Measurements from ENCODE around the gene HSPG2.

The HSPG2 gene

DNA sequence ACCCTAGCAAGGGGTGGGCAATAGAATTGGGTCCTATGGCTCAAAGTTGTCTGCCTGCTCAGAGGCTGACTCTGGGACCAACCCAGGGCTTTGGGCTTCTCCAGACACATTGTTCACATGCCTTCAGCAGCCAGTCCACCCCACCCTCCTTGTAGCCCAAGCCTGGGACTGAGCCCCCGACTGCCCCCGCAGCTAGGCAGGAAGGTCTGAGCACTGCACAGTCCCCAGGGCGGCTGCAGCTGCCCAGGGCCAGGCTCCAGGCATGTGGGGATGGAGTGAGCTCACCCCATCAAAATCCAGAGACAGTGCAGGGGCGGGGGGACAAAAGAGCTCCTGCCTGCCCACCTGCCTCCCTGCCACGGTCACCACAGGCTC, 35.6 kb downstream of the HSPG2 start:
- no peak for DNase-seq (ENCODE audit: low read depth in 1 of 2, low spot score in 1 of 2)

DNA sequence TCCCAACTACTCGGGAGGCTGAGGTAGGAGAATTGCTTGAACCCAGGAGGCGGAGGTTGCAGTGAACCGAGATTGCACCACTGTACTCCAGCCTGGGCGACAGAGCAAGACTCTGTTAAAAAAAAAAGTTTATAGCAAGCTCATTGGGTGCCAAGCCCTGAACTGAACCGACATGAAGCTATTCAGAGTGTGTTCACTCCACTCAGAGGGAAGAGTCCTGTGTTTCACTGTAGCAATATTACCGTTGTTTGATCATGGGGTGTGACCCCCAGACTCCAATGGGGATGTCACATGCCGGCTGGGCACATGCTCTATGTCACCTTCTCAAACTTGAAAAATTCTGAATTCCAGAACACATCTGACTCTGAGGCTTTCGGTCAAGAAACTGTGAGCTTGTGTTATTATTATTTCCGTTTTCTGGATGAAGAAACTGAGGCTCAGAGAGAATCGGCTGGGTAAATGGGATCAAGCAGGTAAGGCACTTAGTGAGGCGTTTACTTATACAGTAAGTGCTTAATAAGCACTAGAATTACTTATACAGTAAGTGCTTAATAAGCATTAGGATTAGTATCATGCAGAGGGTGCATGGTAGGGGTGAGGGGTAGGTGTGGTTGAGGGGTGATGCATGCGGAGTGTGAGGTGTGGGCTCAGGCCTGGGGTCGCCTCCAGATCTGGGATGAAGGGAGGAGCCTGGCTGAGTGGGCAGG, 36.2 kb downstream of the HSPG2 start:
- no peak for DNase-seq (ENCODE audit: low read depth in 1 of 2, low spot score in 1 of 2)

DNA sequence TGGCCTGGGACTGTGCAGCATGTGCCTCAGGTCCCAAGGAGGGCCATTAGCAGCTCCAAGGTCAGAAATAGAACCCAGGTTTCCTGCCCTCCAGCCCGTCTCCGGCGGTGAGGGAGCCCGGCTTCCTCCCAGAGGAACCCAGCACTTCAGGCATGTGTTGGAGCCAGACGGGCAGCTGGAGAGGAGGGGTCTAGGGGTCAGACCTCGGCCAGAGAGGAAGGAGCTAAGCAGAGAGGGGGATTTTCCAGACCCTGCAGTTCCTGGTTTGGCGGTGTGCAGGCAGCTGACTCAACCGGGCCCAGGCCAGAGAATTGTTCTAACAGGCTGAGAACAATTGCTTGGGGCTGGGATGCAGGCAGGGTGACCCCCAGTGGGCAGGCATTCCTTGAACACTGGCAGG, 37.1 kb downstream of the HSPG2 start:
- DNase-seq (ENCODE audit: low read depth in 1 of 2, low spot score in 1 of 2), result no peak

DNA sequence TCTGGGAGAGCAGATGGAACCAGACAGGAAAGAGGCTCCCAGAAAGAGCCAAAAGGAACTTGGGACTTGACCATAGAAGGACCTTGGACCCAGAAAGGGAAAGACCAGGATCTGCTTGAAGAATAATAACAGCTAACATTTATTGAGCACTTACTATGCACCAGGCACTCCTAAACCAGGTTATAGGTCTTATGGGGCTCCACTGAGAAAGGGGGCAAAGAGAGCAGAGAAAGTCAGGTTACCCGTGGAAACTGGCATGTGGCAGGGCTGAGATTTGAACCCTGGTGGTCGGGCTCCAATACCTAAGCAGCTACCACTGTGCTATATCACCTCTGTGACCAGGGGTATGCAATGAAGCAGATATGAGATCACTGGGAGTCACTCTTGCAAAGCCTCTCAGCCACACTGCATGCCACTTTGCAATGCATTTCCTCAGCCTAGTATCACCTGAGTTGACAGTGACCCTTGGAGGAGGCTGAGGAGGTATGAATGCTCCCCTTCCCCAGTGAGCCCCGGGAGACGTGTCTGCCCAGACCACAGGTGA, 37.8 kb downstream of the HSPG2 start:
- DNase-seq (ENCODE audit: low read depth in 1 of 2, low spot score in 1 of 2), result no peak

DNA sequence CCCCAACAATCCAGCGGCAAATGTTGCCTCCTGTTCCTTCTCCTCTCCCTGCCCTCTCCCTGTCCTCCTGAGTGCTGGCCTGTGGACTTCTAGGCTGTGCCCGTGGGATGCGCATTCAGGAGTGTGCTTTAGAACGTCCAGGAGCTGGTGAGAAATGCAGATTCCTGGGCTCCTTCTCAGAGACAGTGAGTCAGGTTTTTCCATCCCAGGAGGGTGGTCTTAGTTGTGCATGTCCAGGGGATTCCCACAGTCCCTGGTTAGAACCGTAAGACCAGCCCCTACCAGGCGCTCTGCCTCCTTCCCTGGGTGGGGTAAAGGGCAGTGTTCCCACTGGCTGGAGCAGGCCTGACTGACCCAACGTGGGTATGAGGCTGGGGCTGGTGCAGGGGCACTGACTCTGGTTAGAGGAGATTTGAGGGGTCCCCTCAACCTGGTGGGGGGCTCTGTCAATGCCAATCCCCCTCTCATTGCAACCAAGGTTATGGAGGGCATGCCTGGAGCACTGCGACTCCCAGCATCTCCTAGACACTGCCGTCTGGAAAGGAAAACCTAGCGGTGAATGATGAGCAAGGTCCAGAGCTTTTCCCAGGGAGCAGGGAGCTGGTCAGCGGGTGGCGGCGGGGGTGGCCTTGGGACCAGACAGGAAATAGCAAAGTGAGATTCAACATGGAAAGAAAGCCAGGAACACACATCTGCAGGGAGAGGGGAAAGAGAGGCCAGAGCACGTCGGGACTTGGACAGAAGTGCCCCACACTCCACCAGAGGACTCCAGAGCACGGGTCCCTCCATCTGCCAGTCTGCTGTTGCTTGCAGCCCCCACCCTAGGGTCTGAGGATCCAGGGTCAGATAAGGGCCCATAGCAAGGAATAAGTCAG, 38.5 kb downstream of the HSPG2 start:
- DNase-seq (ENCODE audit: low read depth in 1 of 2, low spot score in 1 of 2), result no peak

DNA sequence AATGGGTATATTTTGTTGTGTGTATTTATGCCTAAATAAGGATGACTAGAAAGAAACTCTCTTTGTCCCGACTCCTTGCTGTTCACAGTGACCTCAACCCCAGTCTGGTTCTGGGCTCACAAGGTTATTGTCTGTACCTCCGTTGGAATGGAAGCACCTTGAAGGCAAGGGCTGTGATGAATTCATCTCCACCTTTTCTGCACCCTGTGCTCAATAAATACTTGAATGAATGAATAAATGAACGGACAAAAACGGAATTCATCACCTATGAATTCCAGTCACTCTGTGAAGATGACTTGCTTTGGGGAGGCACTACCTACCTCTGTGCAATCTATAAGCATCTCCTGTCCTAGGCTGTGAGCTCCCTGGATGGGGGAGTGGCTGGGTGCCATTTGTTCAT, 39.3 kb downstream of the HSPG2 start:
- no peak for DNase-seq (ENCODE audit: low read depth in 1 of 2, low spot score in 1 of 2)

DNA sequence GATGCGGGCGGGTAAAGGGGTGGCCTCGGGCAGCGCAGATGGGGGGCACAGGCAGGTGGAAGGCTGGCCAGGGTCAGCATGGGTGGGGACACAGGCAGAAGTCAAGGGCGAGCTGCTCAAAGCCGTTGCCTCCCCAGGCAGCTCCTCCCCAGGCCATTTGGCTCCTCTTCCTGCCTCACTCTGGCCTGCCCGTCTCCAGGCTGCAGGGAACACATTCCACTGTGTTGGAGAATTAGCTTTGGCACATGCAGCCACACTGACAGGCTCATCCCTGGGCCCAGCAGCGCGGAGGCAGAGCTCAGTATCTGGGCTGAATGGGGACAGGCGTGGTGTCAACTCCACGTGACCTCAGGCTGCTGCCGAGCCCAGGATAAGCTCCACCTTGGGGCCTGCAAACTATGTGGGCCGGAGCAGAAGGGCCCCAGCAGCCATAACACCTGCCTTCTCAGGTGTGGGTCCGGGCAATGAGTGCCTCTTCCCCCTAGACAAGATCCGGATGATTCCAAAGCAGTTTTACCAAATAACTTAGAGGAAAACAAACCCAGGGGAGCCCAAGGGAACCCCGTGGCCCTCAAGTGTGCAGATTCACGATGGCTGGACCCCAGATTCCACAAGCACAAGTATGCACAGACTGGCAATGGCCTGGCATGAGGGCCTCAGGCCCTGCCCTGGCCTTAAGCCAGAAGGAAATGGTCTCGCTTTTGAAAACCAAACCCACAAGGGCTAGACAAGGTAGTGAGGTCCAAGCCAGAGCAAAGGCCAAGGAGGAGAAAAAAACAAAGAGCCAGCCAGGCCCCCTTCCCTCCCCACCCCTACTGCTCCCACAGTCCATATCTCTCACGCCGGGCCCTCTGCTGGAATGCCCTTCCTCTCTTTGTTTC, 40.2 kb downstream of the HSPG2 start:
- DNase-seq (ENCODE audit: low read depth in 1 of 2, low spot score in 1 of 2), result no peak

DNA sequence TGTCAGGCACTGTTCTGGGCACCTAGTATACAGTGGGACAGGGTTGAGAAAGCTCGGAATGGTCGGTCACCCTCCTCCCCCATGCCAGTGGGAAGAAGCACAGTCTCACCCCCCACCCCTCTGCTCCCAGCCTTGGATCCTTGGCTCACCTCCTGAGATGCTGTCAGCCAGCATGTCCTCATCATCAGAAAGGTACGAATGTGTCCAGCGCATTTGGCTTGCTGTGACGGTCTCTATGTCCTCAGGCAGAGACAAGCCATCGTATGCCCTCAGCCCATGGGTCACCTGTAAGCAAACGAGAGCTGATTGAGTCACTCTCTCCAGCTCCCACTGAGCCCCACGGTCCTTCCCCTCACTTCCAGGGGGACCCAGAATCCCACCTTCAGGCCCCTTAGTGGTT, 41.1 kb downstream of the HSPG2 start:
- DNase-seq (ENCODE audit: low read depth in 1 of 2, low spot score in 1 of 2), result no peak

DNA sequence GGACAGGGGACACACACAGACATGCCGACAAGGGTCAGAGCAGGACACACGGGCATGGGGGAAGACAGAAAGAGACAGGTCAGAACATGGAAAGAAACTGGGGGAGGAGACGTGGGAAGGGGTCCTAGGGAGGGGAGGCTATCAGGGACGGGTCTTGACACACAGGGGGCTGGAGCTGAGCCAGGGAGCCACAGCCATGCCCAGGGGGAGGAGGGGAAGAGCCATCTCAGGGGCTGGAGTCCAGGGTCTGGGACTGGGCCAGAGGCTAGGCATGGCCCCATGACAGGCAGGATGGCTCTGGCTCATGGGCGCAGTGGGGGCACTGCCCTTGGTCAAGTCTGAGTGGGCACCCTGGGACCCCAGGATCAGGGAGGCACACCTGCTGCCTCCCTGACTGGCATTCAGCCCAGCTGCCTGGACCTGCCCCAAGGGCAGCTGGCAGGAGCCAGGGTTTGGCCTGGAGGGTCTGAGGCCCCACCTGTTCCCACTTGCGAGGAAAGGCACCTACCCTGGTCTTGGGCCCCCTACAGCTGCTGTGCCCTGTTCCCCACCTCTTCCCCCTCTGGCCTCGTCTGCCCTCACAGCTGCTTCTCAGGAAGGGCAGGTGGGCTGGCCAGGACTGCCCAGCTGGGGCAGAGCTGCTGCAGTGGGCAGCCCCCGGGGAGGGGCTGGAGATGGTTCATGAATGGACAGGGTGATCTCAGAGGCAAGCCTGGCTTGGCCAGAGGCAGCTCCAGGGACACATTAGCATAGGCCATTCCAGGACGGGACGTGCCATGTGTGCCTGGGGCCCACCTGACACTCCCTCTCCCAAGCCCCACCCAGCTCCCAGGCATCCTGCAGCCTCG, 42.9 kb downstream of the HSPG2 start:
- DNase-seq (ENCODE audit: low read depth in 1 of 2, low spot score in 1 of 2), result no peak

DNA sequence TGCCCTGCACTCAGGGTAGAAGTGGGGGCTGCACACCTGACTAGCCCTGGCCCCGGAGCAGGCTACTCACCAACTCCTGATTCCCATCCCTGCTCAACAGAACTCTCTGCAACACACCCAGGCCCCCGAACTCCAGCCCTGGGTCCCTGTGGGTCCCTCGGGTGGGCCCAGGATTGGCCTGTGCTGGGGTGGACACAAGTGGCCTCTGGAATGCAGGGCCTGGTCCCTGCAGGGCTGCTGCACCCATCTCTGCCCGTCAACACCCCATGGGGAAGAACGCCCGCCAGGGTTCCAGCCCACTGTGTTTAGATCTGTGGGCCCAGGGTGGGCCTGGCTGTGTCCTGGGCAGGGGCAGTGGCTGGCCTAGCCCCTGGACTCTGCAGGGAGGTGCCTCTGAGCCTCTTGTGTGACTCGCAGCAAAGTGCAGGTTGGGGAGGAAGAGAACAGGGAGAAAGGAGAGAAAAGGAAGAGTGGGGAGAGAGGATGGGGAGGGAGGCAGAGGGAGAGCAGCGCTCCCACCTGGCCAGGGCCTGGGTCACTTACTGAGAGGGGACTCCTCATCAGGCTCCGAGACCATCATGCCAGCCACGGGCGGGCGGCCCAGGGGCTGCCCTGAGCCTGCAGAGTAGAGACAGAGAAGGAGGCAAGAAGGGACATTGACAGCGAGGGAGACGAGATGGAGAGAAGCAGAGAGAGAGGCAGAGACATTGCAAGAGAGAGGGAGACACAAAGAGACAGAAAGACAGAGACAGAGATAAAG, 43.9 kb downstream of the HSPG2 start:
- no peak for DNase-seq (ENCODE audit: low read depth in 1 of 2, low spot score in 1 of 2)

DNA sequence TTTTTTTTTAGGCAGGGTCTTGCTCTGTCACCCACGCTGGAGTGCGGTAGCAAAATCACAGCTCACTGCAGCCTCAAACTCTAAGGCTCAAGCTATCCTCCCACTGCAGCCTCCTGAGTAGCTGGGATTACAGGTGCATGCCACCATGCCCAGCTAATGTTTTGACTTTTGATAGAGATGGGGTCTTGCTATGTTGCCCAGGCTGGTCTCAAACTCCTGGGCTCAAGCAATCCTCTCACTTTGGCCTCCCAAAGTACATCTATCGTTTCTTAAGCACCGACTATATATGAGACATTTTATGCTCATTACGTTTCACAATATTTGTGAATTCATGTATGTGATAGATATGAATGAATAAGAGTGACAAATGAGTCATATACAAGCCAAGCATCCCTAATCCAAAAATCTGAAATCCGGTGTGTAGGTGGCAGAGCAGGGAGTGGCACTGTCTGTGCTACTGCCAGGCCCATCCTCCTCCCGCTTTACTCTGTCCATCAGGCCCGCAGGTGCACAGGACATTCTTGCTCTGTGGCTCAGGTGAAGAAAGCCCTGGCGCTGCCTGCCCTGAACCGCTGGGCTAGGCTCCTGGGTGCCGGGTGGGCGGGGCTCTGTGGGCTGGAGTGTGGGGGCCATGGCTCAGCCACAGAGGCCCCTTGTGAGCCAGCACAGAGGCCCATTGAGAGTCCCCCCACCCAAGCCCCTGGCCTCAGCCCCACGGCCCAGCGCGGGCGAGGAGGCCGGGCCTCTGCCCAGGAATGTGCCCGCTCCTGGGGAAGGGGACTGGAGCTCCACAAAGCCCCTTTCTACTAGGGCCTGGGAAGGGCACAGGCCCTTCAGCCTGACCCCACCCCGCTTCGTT, 45.3 kb downstream of the HSPG2 start:
- DNase-seq (ENCODE audit: low read depth in 1 of 2, low spot score in 1 of 2), result no peak

DNA sequence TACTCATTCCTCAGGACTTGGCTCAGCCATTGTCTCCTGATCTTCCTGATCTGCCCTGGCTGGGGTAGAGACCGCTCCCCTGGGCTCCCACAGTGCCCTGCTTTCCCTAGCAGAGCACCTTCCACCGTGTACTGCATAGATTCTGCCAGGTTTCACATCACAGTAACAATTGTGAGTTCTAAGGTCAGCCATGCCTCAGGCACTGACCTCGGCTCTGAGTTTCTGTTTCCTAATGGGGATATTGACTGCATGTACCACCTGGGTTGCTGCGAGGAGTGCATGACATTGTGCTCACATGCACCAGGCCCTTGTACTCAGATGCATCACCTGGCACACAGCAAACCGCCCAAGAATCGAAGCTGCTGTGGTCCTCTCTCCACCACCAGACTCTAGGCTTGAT, 46.0 kb downstream of the HSPG2 start:
- no peak for DNase-seq (ENCODE audit: low read depth in 1 of 2, low spot score in 1 of 2)

DNA sequence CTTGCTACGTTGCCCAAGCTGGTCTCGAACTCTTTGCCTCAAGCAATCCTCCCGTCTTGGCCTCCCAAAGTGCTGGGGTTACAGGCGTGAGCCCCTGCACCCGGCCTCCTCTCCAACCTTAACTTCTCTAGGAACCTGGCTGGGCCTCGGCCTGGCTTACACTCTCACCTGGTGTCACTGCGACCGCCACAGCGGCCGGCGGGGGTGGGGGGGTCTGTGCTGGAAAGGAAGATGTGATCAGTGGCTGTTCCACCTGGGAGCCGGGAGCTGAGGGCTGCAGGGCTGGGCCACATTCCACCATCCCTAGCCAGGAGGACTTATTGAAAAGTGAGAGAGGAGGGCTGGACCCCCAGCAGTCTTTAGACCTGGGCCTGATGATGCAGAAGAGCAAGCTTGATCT, 48.6 kb downstream of the HSPG2 start:
- DNase-seq (ENCODE audit: low read depth in 1 of 2, low spot score in 1 of 2), result no peak

DNA sequence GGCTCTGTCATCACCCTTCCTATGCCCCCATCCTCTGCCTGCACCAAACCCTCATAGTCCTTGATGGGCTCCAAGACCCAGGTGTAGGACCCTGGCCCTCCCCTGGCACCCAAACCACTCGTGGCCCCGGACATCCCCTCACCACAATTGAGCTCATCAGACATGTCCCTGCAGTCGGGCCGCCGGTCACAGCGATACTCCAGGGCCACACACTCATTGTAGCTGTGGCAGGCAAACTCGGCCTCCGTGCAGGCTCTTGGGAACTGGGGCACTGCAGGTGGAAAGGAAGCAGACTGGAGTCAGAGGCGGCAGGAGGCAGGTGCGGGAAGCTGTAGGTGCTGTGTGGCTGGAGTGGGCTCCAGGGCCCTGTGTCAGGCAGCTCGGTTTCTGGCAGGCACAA, 49.3 kb downstream of the HSPG2 start:
- DNase-seq (ENCODE audit: low read depth in 1 of 2, low spot score in 1 of 2), result no peak

DNA sequence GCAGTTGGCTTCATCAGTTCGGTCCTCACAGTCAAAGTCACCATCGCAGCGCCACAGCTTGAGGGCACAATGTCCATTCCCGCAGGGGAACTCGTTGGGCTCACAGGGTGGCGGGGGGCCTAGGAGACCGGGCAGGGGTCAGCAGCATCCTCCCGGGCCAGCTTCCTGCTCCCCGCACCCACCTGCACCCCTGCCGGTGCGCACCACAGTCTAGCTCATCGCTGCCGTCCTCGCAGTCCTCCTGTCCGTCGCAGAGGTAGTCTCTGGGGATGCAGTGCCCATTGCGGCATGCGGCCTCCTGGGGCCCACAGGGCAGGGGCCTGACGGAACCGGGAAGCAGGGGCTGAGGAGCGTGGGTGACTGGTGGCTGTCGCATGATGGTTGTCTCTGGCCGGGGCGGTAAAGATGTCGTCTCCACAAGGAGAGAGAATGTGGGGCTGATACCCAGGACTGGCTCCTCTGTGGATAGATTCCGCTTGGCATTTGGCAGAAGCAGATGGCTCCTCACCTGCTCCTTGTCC, 49.8 kb downstream of the HSPG2 start:
- DNase-seq (ENCODE audit: low read depth in 1 of 2, low spot score in 1 of 2), result no peak

DNA sequence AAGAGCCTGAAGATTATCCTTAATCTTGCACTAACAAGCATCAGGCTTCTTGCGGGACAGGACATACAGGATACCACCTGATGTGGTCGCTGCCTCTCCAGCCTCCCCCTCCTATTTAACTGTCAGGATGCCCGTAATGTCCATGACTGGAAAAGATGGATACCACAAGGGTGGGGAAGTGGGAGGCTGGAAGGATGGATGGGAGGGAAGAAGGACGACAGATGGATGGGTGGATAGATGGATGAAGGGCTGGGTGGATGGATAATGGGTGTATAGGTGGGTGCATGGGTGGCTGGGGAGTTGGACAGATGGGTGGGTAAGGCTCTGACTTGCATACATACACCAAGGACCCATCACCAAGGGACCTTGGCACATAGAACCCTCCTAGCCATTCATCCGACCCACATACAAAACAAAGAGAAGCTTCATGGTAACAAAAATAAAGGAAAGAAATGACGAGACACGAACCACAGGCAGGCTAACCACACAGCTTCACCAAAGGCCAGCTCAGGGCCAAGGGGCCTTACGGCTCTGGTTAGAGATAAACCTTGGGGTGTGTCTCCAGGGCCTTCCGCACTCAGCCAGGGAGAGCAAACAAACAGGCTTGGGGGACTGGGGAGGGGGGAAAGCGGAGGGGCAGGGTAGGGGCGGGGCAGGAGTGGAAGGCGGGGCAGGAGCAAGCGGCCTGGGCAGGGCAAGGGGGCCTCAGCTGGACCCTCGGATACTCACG, 50.5 kb downstream of the HSPG2 start:
- no peak for DNase-seq (ENCODE audit: low read depth in 1 of 2, low spot score in 1 of 2)

DNA sequence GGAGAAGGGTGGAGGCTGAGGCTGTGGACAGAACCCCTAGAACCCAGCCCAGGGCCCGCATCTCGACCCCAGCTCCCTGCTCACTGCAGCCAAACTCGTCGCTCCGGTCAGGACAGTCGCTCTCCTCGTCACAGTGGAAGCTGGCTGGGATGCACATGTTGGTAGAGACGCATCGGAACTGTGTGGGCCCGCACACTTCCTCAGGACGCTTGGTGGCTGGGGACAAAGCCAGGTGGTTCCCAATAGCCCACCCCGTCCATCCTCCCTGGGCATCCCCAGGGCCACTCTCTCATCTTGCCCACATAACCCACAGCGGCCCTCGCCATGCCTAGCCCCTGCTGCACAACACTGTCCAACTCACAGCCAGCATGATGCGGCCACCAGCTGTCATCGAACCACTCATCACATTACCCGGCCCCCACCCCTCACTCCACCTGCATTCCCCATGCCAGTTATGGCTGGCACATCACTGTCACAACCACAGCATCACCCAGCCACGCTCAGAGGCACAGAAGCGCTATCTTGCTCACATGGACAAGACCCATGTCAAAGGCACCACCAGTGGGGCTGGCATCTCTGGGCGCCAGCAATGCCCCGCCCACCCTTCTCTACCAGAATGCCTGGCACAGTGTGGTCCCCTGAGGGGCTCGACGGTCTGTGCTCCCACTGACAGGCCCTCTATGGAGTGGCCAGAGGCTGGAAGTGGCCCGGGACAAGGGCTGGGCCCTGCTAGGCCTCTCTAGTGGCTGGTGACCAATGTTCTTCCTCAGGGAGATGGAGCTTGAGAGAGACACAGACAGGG, 51.7 kb downstream of the HSPG2 start:
- no peak for DNase-seq (ENCODE audit: low read depth in 1 of 2, low spot score in 1 of 2)

Measured in activated CD4-positive, alpha-beta T cell treated with anti-CD3 and anti-CD28 coated beads, Interleukin-2, amount 50 U/mL, for 24 hours (primary cell).